KOPT-K1 (cell line): ENCODE results near the gene GSTM5.
"Not testable (repeated sequence)": the region's sequence is repeated elsewhere in the genome, so short reads cannot be mapped to it uniquely, and the experiment has no call there.

ENCODE experiments used
- H3K27ac ChIP-seq: fragments of 200-600 bp; sonication (generic); 2 replicates; pipeline ENCODE4 v1.5.1; 2016; ENCODE audit warnings: antibody characterized with exemption, mild to moderate bottlenecking, low read depth, low read length; ENCODE audit not compliant: poor library complexity, severe bottlenecking
- H3K36me3 ChIP-seq: fragments of 200-600 bp; sonication (generic); 2 replicates; pipeline ENCODE4 v1.5.1; 2017; ENCODE audit warnings: antibody characterized with exemption, mild to moderate bottlenecking, low read length, moderate library complexity; ENCODE audit not compliant: insufficient read depth
- H3K9me3 ChIP-seq: fragments of 200-600 bp; sonication (generic); 2 replicates; pipeline ENCODE4 v1.5.1; 2017; ENCODE audit warnings: antibody characterized with exemption, low read length, mild to moderate bottlenecking; ENCODE audit not compliant: insufficient read depth, poor library complexity, severe bottlenecking

GSTM5 gene

DNA sequence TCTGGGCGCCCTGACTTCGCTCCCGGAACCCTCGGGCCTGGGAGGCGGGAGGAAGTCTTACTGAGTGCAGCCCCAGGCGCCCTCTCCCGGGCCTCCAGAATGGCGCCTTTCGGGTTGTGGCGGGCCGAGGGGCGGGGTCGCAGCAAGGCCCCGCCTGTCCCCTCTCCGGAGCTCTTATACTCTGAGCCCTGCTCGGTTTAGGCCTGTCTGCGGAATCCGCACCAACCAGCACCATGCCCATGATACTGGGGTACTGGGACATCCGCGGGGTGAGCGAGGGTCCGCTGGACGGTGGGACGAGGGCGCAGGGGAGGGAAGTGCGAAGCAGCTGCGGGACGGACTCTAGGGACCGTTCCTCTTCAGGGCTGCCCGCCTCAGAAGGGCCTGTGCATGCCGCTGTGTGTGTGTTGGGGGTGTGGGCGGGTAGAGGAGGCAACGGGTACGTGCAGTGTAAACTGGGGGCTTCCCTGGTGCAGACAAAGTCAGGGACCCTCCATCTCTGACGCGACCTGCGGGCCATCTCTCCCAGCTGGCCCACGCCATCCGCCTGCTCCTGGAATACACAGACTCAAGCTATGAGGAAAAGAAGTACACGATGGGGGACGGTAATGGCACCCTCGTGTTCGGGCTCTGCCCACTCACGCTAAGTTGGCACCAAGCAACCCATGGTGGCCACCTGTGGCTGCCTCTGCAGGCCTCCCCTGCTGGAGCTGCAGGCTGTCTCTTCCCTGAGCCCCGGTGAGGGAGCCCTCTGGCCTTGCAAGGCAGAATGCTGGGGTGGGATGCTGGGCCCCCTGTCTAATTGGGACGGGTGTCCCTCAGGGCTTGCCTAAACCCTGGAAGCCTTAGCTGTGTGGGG lies 24.2 kb upstream of the GSTM5 start, which contains the start of gene GSTM1:
Gene GSTM1 (plus strand): TSS at position 177 of the 859 bp plus-strand sequence. CDS start 57 bp downstream, at position 234.
- Histone ChIP-seq H3K27ac (no peak within 1 kb of the TSS), H3K36me3 (no peaks in the 10 kb centered on the region), H3K9me3 (no peaks in the 10 kb centered on the region)

DNA sequence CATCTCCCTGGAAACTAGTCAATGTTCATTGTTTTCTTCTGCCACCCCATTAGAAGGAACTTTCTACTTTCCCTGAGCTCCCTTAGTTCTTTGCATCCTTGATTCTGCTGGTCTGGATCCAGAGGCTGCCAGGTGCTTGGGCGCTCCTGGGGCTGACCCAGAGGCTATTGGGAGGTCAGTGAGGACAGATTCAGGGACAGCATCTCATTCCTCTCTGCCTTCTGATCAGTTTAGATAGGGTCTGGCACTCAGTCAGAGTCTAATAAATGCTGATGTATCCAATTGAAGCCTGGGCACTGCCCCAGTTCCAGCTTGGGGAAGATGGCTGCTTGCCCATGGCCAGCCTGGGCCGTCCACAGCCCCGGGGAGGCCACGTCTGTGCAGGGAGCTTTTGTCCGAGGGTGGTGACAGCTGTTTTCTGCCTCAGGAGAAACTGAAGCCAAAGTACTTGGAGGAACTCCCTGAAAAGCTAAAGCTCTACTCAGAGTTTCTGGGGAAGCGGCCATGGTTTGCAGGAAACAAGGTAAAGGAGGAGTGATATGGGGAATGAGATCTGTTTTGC lies 22.1 kb upstream of the GSTM5 start:
- Histone ChIP-seq H3K9me3 (no peaks in the 10 kb centered on the region), H3K36me3 (no peaks in the 10 kb centered on the region), H3K27ac (no peak overlapping the region)

DNA sequence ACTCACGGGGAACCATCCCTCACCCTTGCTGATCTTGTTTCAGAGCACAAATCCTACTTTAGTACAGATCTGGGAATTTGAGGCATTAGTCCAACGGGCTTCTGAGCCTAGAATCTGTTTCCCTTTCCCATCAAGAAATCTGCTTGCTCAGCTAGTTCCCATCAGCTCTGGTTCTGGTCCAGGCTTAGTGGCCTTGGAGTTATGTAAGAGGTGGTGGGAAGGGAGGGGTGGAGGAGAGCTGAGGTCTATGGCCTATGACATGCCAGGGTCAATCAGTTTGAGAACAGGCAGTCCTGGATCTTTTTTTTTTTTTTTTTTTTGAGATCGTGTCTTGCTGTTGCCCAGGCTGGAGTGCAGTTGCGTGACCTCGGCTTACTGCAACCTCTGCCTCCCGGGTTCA lies 20.3 kb upstream of the GSTM5 start:
- no peaks in the 10 kb centered on the region for H3K36me3 ChIP-seq
- H3K9me3 ChIP-seq = no peaks in the 10 kb centered on the region
- H3K27ac ChIP-seq = no peak overlapping the region

DNA sequence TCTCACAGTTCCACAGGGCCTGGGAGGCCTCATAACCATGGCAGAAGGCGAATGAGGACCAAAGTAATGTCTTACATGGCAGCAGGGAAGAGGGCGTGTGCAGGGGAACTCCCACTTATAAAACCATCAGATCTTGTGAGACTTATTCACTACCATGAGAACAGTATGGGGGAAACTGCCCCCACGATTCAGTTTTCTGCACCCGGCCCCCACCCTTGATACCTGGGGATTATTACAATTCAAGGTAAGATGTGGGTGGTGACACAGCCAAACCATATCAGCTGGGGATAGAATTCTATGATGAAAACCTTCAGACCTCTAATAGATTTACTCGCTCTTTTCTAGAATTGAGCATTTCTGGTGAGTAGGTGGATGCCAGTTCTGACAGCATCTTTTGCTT lies 17.7 kb upstream of the GSTM5 start:
- not testable (repeated sequence) for H3K36me3 ChIP-seq, H3K27ac ChIP-seq, H3K9me3 ChIP-seq

DNA sequence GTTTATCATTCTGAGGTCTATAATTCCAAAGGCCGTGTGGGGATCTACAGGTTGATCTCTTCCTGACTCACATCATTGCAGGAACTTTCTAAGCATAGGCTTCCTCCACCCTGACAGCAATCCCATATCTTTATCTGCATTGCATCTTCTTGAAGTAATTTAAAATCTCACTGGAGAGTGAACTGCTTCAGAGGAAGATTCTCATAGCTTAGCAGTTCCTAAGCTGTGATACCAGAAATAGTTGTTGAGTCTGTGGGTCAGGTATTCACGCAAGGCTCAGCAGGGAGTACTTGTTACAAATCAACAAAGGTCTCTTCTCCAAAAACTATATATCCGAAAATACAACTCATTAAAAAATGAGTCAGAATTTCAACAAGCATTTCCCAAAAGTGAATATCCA lies 16.9 kb upstream of the GSTM5 start:
- not testable (repeated sequence) for H3K27ac ChIP-seq, H3K36me3 ChIP-seq, H3K9me3 ChIP-seq

DNA sequence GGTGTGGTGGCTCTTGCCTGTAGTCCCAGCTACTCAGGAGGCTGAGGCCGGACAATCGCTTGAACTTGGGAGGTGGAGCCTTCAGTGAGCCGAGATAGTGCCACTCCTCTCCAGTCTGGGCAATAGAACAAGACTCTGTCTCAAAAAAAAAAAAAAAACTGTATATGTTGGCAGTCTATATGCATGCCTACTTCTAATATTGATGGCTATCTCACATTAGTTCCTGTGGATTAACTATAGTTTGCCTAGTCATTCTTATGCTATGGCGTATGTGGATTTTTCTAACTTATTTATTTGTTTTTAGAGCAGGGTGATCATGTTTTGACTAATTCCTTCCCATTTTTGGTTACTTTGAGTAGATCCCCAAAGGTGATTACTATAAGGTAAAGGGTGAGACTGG lies 15.0 kb upstream of the GSTM5 start:
- no peaks in the 10 kb centered on the region for H3K36me3 ChIP-seq
- no peaks in the 10 kb centered on the region for H3K9me3 ChIP-seq
- no peak overlapping the region for H3K27ac ChIP-seq

DNA sequence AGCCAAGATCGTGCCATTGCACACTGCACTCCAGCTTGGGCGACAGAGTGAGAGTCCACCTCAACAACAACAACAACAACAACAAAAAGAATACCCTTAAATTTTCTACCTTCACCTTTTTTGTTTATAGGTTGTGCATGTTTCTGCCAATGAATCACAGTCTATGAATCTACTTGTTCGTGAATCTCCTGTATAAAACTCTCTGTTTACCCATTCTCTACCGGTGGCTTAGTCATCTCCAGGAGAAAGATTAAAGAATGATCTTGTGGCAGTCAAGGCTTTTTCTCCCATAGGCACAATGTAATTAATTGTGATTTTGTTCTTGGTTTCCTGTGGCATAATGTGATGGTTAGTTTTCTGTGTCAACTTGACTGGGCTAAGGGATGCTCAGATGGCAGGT lies 14.2 kb upstream of the GSTM5 start:
- H3K9me3 ChIP-seq, H3K36me3 ChIP-seq, H3K27ac ChIP-seq: not testable (repeated sequence)

DNA sequence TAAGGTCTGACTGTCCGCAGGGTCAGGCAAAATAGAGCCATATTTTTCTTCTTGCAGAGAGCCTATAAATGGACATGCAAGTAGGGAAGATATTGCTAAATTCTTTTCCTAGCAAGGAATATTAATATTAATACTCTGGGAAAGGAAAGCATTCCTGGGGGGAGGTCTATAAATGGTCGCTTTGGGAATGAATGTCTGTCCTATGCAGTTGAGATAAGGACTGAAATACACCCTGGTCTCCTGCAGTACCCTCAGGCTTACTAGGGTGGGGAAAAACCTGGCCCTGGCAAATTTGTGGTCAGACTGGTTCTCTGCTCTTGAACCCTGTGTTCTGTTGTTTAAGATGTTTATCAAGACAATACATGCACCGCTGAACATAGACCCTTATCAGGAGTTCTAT lies 9.1 kb upstream of the GSTM5 start:
- peaks cover 21% of the 10 kb centered on the region for H3K9me3 ChIP-seq
- H3K36me3 ChIP-seq, H3K27ac ChIP-seq: not testable (repeated sequence)

DNA sequence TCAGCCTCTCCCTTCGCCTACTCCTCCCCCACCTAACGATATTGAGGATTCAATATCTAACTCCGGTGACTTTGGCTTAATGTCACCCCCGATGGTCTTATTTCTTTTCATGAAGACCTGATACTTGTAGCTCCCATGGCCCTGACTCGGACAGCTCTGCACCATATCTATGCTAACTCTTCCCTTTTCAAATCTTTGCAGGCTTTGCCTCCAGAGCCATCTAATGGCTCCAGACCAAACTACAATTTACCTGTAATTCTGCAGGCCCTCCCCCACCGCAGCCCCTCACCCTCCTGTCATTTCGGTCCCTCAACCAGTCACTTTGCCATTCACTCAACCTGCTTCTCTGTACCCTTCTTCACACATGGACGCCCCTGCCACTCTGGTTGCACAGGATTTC lies 7.9 kb upstream of the GSTM5 start:
- Histone ChIP-seq H3K27ac (no peak overlapping the region), H3K9me3 (peaks cover 33% of the 10 kb centered on the region), H3K36me3 (no peaks in the 10 kb centered on the region)

DNA sequence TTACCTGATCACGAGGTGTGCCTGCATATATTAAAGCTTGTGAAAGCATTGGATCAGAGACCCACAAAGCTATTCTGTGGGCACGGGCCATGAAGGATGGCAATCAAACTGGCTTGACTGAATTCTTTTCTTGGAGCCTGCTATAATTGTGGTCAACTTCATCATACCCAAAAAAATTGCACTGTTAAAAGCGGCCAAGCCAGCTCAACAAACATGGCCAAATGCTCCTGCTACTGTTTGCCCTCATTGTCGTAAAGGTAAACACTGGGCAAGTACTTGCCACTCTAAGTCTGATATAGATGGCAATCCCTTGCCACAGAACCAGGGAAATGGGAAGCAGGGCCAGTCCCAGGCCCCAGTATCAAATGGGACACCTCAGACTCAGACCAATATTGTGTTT lies 6.6 kb upstream of the GSTM5 start:
- Histone ChIP-seq H3K9me3 (peaks cover 35% of the 10 kb centered on the region), H3K27ac (no peak overlapping the region), H3K36me3 (no peaks in the 10 kb centered on the region)

DNA sequence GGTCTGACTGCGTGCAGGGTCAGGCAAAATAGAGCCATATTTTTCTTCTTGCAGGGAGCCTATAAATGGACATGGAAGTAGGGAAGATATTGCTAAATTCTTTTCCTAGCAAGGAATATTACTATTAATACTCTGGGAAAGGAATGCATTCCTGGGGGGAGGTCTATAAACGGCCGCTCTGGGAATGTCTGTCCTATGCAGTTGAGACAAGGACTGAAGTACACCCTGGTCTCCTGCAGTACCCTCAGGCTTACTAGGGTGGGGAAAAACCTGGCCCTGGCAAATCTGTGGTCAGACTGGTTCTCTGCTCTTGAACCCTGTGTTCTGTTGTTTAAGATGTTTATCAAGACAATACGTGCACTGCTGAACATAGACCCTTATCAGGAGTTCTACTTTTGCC lies 3.1 kb upstream of the GSTM5 start:
- not testable (repeated sequence) for H3K36me3 ChIP-seq, H3K27ac ChIP-seq
- H3K9me3 ChIP-seq = peaks cover 23% of the 10 kb centered on the region

DNA sequence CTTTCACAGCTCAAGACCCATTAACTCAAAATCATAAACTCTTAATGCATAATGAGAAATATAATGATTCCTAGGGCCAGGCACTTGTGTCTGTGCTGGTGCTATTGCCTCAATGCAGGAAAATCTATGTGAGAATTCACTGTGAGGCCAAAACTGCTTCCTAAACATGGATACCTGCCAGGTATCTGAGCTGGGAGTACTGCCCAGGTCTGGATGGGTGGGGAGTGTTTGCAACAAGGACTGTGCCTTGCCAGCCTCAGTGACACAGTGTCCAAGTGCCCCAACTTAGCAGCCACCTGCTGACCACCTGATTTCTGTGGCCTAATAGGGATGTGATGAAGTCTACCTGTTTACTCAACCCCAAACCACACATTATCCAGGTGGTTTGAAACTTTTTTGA lies 2.2 kb upstream of the GSTM5 start:
- peaks cover 15% of the 10 kb centered on the region for H3K9me3 ChIP-seq
- H3K27ac ChIP-seq, H3K36me3 ChIP-seq: not testable (repeated sequence)

DNA sequence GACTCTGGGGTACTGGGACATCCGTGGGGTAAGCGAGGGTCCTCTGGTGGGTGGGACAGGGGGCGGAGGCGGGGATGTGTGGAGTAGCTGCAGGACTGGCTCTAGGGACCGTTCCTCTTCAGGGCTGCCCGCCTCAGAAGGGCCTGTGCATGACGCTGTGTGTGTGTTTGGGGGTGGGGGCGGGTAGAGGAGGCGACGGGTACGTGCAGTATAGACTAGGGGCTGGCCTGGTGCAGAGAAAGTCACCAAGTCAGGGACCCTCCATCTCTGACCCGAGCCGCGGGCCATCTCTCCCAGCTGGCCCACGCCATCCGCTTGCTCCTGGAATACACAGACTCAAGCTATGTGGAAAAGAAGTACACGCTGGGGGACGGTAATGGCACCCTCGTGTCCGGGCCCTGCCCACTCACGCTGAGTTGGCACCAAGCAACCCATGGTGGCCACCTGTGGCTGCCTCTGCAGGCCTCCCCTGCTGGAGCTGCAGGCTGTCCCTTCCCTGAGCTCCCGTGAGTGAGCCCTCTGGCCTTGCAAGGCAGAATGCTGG lies 342 bp downstream of the GSTM5 start:
- no peaks in the 10 kb centered on the region for H3K36me3 ChIP-seq
- H3K9me3 ChIP-seq = peaks cover 15% of the 10 kb centered on the region
- H3K27ac ChIP-seq = no peak overlapping the region

DNA sequence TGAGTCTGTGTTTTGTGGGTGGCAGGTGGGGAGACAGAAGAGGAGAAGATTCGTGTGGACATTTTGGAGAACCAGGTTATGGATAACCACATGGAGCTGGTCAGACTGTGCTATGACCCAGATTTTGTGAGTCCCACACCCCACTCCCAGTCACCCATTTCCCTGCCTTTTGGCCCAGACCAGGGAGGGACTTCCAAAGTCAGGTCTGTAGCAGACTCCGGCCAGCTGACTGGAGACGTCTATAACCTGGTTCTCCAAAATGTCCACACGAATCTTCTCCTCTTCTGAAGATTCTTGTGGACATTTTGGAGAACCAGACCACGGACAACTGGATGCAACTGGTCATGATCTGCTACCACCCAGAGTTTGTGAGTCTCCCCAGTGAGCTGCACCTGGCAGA lies 1.6 kb downstream of the GSTM5 start:
- H3K36me3 ChIP-seq = no peaks in the 10 kb centered on the region

DNA sequence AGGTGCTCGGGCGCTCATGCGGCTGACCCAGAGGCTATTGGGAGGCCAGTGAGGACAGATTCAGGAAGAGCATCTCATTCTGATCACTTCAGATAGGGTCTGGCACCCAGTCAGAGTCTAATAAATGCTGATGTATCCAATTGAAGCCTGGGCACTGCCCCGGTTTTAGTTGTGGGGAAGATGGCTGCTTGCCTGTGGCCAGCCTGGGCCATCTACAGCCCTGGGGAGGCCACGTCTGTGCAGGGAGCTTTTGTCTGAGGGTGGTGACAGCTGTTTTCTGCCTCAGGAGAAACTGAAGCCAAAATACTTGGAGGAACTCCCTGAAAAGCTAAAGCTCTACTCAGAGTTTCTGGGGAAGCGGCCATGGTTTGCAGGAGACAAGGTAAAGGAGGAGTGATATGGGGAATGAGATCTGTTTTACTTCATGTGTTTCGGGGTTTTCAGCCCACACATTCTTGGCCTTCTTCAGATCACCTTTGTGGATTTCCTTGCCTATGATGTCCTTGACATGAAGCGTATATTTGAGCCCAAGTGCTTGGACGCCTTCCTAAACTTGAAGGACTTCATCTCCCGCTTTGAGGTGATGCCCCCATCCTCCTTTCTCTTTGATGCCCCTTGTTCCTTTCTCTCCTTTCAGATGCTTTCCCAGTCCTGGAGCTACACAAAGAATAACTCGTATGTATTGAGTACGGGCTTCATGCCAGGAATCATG lies 2.8 kb downstream of the GSTM5 start:
- no peaks in the 10 kb centered on the region for H3K9me3 ChIP-seq
- no peak overlapping the region for H3K27ac ChIP-seq
- H3K36me3 ChIP-seq = no peaks in the 10 kb centered on the region

More for the DNA sequence above, 1.6 kb downstream of the GSTM5 start:
- Histone ChIP-seq H3K9me3 (peaks cover 8% of the 10 kb centered on the region), H3K27ac (no peak overlapping the region)
